ENCODE results near the gene ABCC11. TPM values are rescaled to one million over a fixed set of nuclear protein-coding genes. Genes with fewer than 3 reads are reported as not detected.

The ABCC11 gene
- total and polyA plus RNA-seq, 2 of the 13 experiments (the other 11 are each of a cell fraction or from before 2014, with no cell fraction given): 1.0 to 1.4 TPM

DNA sequence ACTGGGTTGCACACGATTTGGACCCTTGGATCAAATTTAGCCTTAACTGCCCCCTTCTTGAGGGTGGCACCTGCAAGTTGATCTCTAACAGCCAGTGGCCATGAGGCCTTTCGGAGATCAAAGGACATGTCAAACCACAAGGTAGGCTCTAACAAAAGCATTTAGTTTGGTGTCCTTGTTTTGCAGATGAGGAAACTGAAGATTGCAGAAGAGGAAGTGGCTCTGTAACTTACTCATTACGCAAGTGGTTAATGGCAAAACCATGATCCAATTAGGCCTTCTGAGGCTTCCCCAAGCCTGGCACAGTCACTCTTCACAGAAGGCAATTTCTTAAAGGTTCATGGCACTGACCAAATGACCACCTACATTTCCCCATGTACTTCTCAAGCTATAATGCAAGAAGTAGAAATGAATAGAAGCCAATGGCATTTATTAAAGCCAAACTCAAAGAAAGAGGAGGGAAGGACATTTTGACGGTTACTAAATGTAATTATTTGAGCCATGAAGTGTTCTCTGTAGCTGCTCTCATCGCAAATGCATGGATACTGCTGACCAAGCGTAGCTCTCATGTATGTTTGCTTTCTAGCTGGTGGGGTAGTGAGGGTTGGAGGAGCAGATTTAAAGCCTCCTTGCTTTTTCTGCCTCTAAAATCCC, 58.8 kb downstream of the ABCC11 start (continued):
- TF ChIP-seq HDAC2 (CRISPR knock-in tag; IDR thresholded peaks at IDR 0.05) (peak; percentile 70), SIX4 (CRISPR knock-in tag; IDR thresholded peaks at IDR 0.05) (peak; percentile 45; the same call in 1 of the 2 replicates), ZNF263 (CRISPR knock-in tag; IDR thresholded peaks at IDR 0.05) (no peak), POLR2AphosphoS5 (IDR thresholded peaks at IDR 0.05; ENCODE audit: low read depth, low read length) (no peak), ZNF792 (CRISPR knock-in tag; IDR thresholded peaks at IDR 0.05) (no peak), ZSCAN31 (CRISPR knock-in tag; IDR thresholded peaks at IDR 0.05; ENCODE audit: low read depth) (0 out of 2 replicates have a peak, but pooled peaks have one; percentile 27), WIZ (CRISPR knock-in tag; IDR thresholded peaks at IDR 0.05) (peak; percentile 30; the same call in 1 of the 2 replicates), ZNF567 (CRISPR knock-in tag; IDR thresholded peaks at IDR 0.05; ENCODE audit: borderline replicate concordance) (no peak), SNAPC2 (CRISPR knock-in tag; IDR thresholded peaks at IDR 0.05) (no peak), DPF2 (CRISPR knock-in tag; IDR thresholded peaks at IDR 0.05; ENCODE audit: borderline replicate concordance, low read depth) (0 out of 2 replicates have a peak, but pooled peaks have one; percentile 32), ZFP36L1 (CRISPR knock-in tag; IDR thresholded peaks at IDR 0.05) (no peak), POLR2A (IDR thresholded peaks at IDR 0.05; ENCODE audit: insufficient read depth in 1 of 2, low read depth in 2 of 2, low read length in 2 of 2) (no peak), ZNF652 (CRISPR knock-in tag; IDR thresholded peaks at IDR 0.05; ENCODE audit: borderline replicate concordance, low read depth) (peak; percentile 31; the same call in 1 of the 2 replicates), NRL (CRISPR knock-in tag; IDR thresholded peaks at IDR 0.05; ENCODE audit: borderline replicate concordance) (no peak), TAF15 (IDR thresholded peaks at IDR 0.05; ENCODE audit: low read depth, low read length, poor library complexity, severe bottlenecking) (no peak), ZNF34 (CRISPR knock-in tag; IDR thresholded peaks at IDR 0.05; ENCODE audit: borderline replicate concordance) (no peak), ATF7 (IDR thresholded peaks at IDR 0.05) (no peak), ATF7 (CRISPR knock-in tag; IDR thresholded peaks at IDR 0.05) (no peak)
- TF ChIP-seq, protein P1, sequence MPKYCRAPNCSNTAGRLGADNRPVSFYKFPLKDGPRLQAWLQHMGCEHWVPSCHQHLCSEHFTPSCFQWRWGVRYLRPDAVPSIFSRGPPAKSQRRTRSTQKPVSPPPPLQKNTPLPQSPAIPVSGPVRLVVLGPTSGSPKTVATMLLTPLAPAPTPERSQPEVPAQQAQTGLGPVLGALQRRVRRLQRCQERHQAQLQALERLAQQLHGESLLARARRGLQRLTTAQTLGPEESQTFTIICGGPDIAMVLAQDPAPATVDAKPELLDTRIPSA (CRISPR knock-in tag; IDR thresholded peaks at IDR 0.05; ENCODE audit: borderline replicate concordance): no peak
- TF ChIP-seq, protein P2, sequence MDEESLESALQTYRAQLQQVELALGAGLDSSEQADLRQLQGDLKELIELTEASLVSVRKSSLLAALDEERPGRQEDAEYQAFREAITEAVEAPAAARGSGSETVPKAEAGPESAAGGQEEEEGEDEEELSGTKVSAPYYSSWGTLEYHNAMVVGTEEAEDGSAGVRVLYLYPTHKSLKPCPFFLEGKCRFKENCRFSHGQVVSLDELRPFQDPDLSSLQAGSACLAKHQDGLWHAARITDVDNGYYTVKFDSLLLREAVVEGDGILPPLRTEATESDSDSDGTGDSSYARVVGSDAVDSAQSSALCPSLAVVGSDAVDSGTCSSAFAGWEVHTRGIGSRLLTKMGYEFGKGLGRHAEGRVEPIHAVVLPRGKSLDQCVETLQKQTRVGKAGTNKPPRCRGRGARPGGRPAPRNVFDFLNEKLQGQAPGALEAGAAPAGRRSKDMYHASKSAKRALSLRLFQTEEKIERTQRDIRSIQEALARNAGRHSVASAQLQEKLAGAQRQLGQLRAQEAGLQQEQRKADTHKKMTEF (CRISPR knock-in tag; IDR thresholded peaks at IDR 0.05): peak; percentile 58; the same call in 1 of the 2 replicates
- TF ChIP-seq, protein P3, sequence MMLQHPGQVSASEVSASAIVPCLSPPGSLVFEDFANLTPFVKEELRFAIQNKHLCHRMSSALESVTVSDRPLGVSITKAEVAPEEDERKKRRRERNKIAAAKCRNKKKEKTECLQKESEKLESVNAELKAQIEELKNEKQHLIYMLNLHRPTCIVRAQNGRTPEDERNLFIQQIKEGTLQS (CRISPR knock-in tag; IDR thresholded peaks at IDR 0.05): peak; percentile 43; the same call in 1 of the 2 replicates
- TF ChIP-seq, protein P4, sequence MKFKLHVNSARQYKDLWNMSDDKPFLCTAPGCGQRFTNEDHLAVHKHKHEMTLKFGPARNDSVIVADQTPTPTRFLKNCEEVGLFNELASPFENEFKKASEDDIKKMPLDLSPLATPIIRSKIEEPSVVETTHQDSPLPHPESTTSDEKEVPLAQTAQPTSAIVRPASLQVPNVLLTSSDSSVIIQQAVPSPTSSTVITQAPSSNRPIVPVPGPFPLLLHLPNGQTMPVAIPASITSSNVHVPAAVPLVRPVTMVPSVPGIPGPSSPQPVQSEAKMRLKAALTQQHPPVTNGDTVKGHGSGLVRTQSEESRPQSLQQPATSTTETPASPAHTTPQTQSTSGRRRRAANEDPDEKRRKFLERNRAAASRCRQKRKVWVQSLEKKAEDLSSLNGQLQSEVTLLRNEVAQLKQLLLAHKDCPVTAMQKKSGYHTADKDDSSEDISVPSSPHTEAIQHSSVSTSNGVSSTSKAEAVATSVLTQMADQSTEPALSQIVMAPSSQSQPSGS (CRISPR knock-in tag; IDR thresholded peaks at IDR 0.05): 0 out of 2 replicates have a peak, but pooled peaks have one; percentile 46
- TF ChIP-seq, protein P5, sequence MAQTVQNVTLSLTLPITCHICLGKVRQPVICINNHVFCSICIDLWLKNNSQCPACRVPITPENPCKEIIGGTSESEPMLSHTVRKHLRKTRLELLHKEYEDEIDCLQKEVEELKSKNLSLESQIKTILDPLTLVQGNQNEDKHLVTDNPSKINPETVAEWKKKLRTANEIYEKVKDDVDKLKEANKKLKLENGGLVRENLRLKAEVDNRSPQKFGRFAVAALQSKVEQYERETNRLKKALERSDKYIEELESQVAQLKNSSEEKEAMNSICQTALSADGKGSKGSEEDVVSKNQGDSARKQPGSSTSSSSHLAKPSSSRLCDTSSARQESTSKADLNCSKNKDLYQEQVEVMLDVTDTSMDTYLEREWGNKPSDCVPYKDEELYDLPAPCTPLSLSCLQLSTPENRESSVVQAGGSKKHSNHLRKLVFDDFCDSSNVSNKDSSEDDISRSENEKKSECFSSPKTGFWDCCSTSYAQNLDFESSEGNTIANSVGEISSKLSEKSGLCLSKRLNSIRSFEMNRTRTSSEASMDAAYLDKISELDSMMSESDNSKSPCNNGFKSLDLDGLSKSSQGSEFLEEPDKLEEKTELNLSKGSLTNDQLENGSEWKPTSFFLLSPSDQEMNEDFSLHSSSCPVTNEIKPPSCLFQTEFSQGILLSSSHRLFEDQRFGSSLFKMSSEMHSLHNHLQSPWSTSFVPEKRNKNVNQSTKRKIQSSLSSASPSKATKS (CRISPR knock-in tag; IDR thresholded peaks at IDR 0.05): no peak
- TF ChIP-seq, protein P6, sequence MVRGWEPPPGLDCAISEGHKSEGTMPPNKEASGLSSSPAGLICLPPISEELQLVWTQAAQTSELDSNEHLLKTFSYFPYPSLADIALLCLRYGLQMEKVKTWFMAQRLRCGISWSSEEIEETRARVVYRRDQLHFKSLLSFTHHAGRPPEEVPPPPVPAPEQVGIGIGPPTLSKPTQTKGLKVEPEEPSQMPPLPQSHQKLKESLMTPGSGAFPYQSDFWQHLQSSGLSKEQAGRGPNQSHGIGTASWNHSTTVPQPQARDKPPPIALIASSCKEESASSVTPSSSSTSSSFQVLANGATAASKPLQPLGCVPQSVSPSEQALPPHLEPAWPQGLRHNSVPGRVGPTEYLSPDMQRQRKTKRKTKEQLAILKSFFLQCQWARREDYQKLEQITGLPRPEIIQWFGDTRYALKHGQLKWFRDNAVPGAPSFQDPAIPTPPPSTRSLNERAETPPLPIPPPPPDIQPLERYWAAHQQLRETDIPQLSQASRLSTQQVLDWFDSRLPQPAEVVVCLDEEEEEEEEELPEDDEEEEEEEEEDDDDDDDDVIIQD (CRISPR knock-in tag; IDR thresholded peaks at IDR 0.05; ENCODE audit: low read depth): peak; percentile 45; the same call in 1 of the 2 replicates

Data from HepG2 (cell line).